Measurements from ENCODE around the gene RANBP9. TPM values are rescaled to one million over a fixed set of nuclear protein-coding genes. Genes with fewer than 3 reads are reported as not detected.

The RANBP9 gene
- polyA plus RNA-seq, 1 donor: 27.1 TPM

- no peak for DNase-seq (ENCODE audit: low read depth)
Observed at GRCh38 chr6:13678255-13678983, 33.2 kb downstream of the RANBP9 start.

- DNase-seq (ENCODE audit: low read depth): no peak
Observed at GRCh38 chr6:13677878-13678254, 33.8 kb downstream of the RANBP9 start.

- DNase-seq (ENCODE audit: low read depth): no peak
Observed at GRCh38 chr6:13676551-13677156, 35.0 kb downstream of the RANBP9 start.

DNA sequence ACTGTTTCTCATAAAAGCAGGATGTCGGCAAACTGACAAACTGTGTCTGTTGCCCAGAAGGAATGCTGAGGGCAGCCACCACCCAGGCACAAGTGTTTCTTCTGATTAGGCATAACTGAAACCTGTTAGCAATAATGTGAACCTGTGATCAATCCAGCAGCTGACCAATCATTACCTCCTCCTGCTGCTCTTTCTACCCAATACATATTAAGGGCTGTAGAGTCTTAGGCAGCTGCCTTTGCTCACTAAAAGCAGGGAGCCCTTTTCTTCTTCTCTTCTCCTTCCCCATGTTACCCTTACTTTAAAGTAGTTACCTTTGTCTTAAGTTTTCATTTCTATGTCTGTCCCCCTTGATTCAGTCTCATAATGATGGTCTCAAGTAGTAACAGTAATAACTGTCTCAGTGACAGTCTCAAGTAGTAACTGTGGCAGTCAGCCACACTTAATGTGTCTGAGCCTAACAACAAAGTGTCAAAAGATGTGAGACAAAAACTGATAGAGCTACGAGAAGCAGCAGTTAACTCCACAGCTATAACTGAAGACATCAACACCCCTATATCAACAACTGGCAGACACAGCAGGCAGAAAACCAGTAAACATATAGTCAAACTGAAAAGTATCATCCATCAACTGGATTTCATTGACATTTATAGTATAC is 37.0 kb downstream of the RANBP9 start:
- DNase-seq (ENCODE audit: low read depth): no peak

GRCh38 chr6:13673825-13674444 is 37.7 kb downstream of the RANBP9 start:
- no peak for DNase-seq (ENCODE audit: low read depth)

DNA sequence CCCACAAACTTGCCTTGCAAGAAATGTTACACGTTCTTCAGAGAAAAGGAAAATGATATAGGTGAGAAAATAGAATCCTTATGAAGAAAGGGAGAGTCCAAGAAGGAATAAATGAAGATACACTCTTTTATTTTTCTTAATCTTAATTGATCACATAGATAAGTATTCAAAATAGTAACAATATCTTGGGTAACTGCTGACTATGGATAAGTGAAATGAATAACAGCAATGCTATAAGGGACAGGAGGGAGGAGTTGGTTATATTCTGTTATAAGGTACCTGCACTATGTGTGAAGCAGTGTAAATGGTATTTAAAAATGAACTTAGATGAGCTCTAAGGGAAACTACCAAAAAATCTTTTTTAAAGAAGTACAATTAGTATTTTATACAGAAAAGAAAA is 38.3 kb downstream of the RANBP9 start:
- no peak for DNase-seq (ENCODE audit: low read depth)

GRCh38 chr6:13672904-13673303 is 38.7 kb downstream of the RANBP9 start:
- no peak for DNase-seq (ENCODE audit: low read depth)

GRCh38 chr6:13671548-13672127 is 40.0 kb downstream of the RANBP9 start:
- no peak for DNase-seq (ENCODE audit: low read depth)

- no peak for DNase-seq (ENCODE audit: low read depth)
Observed at GRCh38 chr6:13669476-13669875, 42.2 kb downstream of the RANBP9 start.

- DNase-seq (ENCODE audit: low read depth): no peak
Observed at GRCh38 chr6:13668291-13668928, 43.2 kb downstream of the RANBP9 start.

DNA sequence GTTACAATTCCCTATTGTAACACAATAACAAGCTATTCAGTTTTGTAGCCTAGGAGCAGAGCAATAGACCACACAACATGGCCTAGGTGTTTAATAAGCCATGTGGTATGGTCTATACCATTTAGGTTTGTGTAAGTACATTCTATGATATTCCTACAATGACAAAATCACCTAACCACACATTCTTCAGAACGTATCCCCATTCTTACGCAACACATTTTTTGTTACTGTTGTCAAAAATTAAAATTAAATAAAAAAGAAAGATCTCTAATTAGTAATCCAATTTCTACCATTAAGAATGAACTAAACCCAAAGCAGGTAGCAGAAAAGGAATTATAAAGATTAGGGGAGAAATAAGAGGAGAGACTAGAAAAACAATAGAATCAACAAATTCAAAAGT is 44.0 kb downstream of the RANBP9 start:
- no peak for DNase-seq (ENCODE audit: low read depth)

- DNase-seq (ENCODE audit: low read depth): no peak
Observed at GRCh38 chr6:13666194-13667105, 45.2 kb downstream of the RANBP9 start.

GRCh38 chr6:13664703-13665352 is 46.8 kb downstream of the RANBP9 start:
- no peak for DNase-seq (ENCODE audit: low read depth)

- DNase-seq (ENCODE audit: low read depth): no peak
Observed at GRCh38 chr6:13663986-13664385, 47.6 kb downstream of the RANBP9 start.

GRCh38 chr6:13662651-13663334 is 48.8 kb downstream of the RANBP9 start:
- no peak for DNase-seq (ENCODE audit: low read depth)

GRCh38 chr6:13661647-13662046 is 50.0 kb downstream of the RANBP9 start:
- DNase-seq (ENCODE audit: low read depth): no peak

DNA sequence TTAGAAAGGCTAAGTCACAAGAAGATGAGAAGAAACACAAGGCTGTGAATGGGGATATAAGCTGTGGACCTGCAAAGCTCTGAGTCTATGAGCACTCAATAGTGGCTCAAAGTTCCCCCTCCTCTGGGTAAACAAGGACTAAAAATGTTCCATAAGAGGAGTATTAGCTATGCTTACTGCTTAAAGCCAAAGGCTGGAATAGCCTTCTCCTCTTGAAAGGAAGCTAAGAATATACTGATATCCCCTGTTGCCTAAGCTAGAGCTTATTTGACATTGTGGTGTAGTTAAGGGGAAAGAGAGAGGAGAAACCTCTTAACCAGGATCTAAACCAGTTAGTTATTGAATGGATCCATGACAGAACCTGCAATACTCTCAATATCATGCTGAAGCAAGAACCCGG is 50.7 kb downstream of the RANBP9 start:
- DNase-seq (ENCODE audit: low read depth): no peak

GRCh38 chr6:13660273-13660672 is 51.4 kb downstream of the RANBP9 start:
- DNase-seq (ENCODE audit: low read depth): no peak

GRCh38 chr6:13655700-13656099 is 55.9 kb downstream of the RANBP9 start:
- no peak for DNase-seq (ENCODE audit: low read depth)

- DNase-seq (ENCODE audit: low read depth): no peak
Observed at GRCh38 chr6:13654496-13654895, 57.1 kb downstream of the RANBP9 start.
